Measurements from ENCODE around the gene MPZL3.
A peak's percentile ranks its signal among the peaks of the same experiment; 100 is the strongest.
"Not testable (repeated sequence)": the region's sequence is repeated elsewhere in the genome, so short reads cannot be mapped to it uniquely, and the experiment has no call there.

MPZL3 gene

DNA sequence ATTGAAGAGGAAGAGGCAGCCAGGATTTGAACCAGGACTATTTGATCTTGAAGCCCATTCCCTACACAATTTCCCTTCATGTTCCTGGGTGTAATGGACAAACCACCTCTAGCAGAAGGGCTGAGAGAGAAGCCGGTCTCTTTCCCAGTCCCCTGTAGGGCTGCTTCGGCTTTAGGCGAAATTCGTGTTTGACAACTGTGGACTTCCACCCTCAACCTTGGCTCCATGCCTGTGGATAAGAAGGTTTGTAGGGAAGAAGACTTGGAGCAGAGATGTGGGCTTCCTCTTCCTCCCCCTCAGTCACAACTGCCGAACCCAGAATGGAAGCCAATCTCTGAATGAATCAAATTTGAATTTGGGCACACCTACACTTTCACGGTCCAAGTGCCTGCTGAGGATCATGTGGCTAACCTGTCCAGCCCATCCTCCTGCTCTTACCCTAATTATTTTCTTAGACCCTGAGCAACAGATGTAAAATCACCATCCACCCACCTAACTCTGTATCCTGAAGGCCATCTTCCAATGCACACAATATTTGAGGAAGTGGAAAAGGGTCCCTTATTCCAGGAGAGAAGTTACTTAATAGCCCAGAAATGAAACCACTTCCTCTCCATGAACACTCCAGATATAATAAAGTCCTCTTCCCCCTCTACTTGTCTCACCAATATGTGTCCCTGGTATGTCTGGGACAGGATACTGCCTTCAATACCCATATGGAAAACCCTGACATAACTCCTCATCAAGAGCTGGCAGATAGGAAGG lies 65.6 kb downstream of the MPZL3 start:
- Histone ChIP-seq H3K9ac (ENCODE audit: low read length) (no peak overlapping the region), H3K4me2 (ENCODE audit: low read length) (no peak overlapping the region)
- TF ChIP-seq EZH2phosphoT487 (IDR thresholded peaks at IDR 0.05; ENCODE audit: low read depth), result no peak
- TF ChIP-seq, protein P1, sequence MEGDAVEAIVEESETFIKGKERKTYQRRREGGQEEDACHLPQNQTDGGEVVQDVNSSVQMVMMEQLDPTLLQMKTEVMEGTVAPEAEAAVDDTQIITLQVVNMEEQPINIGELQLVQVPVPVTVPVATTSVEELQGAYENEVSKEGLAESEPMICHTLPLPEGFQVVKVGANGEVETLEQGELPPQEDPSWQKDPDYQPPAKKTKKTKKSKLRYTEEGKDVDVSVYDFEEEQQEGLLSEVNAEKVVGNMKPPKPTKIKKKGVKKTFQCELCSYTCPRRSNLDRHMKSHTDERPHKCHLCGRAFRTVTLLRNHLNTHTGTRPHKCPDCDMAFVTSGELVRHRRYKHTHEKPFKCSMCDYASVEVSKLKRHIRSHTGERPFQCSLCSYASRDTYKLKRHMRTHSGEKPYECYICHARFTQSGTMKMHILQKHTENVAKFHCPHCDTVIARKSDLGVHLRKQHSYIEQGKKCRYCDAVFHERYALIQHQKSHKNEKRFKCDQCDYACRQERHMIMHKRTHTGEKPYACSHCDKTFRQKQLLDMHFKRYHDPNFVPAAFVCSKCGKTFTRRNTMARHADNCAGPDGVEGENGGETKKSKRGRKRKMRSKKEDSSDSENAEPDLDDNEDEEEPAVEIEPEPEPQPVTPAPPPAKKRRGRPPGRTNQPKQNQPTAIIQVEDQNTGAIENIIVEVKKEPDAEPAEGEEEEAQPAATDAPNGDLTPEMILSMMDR (IDR thresholded peaks at IDR 0.05; ENCODE audit: low read depth, low read length), result no peak

DNA sequence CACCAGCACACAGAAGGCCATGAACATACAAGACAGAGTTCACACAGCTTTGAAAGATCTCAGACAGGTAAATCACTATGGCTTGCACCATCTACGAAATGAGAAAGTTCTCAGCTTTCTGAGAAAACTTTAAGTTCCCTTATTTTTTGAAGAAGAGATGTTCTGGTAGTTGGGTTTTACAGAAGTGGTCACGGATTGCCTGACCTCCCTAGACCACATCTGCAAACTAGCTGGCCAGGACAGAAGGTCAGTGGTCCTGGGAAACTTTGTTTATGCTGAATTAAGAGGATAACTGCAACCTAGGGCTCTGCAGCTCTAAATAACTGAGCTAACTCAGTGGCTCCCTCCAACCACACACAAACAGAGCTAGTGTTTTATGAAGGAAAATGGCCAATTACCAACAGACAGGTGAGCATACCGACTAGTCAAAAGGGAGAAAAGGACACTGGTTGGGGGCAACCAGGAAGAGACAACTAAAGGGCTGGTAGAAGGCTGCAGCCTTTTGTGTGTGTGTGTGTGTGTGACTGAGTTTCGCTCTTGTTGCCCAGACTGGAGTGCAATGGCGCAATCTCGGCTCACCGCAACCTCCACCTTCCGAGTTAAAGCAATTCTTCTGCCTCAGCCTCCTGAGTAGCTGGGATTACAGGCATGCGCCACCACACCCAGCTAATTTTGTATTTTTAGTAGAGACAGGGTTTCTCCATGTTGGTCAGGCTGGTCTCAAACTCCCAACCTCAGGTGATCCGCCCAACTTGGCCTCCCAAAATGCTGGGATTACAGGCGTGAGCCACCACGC lies 67.2 kb downstream of the MPZL3 start:
- no peak overlapping the region for H3K4me3 ChIP-seq (ENCODE audit: low read length)
- H3K4me2 ChIP-seq (ENCODE audit: low read length), result no peak overlapping the region
- H3K9ac ChIP-seq (ENCODE audit: low read length), result no peak overlapping the region
- TF ChIP-seq, protein P1 (IDR thresholded peaks at IDR 0.05; ENCODE audit: low read depth, low read length), result no peak
- no peak overlapping the region for H3K27ac ChIP-seq (ENCODE audit: low read length)
- no peaks in the 10 kb centered on the region for H3K79me2 ChIP-seq (ENCODE audit: low read length)
- peaks cover 7% of the 10 kb centered on the region for H3K4me1 ChIP-seq (ENCODE audit: low read length)
- H3K27me3 ChIP-seq (ENCODE audit: low read depth, low read length), result peaks cover 4% of the 10 kb centered on the region; the same call in 1 of the 2 replicates
- no peaks in the 10 kb centered on the region for H4K20me1 ChIP-seq (ENCODE audit: insufficient read depth, low read length)
- H3K36me3 ChIP-seq (replicated peaks; ENCODE audit: low read depth, low read length), result no peaks in the 10 kb centered on the region
- H3K9me3 ChIP-seq (ENCODE audit: insufficient read depth, low read length), result no peaks in the 10 kb centered on the region
- H2AFZ ChIP-seq (ENCODE audit: low read depth, low read length), result no peak overlapping the region

More for the DNA sequence above, 65.6 kb downstream of the MPZL3 start:
- Histone ChIP-seq H4K20me1 (ENCODE audit: insufficient read depth, low read length) (no peaks in the 10 kb centered on the region), H3K9me3 (ENCODE audit: insufficient read depth, low read length) (no peaks in the 10 kb centered on the region), H3K27ac (ENCODE audit: low read length) (no peak overlapping the region), H2AFZ (ENCODE audit: low read depth, low read length) (no peak overlapping the region), H3K27me3 (ENCODE audit: low read depth, low read length) (peaks cover 4% of the 10 kb centered on the region; the same call in 1 of the 2 replicates), H3K4me3 (ENCODE audit: low read length) (no peak overlapping the region), H3K4me1 (ENCODE audit: low read length) (no peaks in the 10 kb centered on the region), H3K36me3 (replicated peaks; ENCODE audit: low read depth, low read length) (no peaks in the 10 kb centered on the region), H3K79me2 (ENCODE audit: low read length) (no peaks in the 10 kb centered on the region)

DNA sequence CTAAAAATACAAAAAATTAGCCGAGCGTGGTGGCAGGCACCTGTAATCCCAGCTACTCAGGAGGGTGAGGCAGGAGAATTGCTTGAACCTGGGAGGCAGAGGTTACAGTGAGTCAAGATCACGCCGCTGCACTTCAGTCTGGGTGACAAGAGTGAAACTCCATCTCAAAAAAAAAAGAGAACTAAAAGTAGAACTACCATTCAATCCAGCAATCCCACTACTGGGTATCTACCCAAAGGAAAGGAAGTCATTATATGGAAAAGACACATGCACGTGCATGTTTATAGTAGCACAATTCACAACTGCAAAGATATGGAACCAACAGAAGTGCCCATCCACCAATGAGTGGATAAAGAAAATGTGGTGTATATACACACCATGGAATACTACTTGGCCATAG lies 68.5 kb downstream of the MPZL3 start:
- not testable (repeated sequence) for H3K9me3 ChIP-seq (ENCODE audit: insufficient read depth, low read length); H3K79me2 ChIP-seq (ENCODE audit: low read length); H3K9ac ChIP-seq (ENCODE audit: low read length); H2AFZ ChIP-seq (ENCODE audit: low read depth, low read length); H3K4me2 ChIP-seq (ENCODE audit: low read length); H3K4me3 ChIP-seq (ENCODE audit: low read length); H3K27ac ChIP-seq (ENCODE audit: low read length); H4K20me1 ChIP-seq (ENCODE audit: insufficient read depth, low read length); H3K36me3 ChIP-seq (replicated peaks; ENCODE audit: low read depth, low read length); H3K27me3 ChIP-seq (ENCODE audit: low read depth, low read length)
- peaks cover 12% of the 10 kb centered on the region for H3K4me1 ChIP-seq (ENCODE audit: low read length)

DNA sequence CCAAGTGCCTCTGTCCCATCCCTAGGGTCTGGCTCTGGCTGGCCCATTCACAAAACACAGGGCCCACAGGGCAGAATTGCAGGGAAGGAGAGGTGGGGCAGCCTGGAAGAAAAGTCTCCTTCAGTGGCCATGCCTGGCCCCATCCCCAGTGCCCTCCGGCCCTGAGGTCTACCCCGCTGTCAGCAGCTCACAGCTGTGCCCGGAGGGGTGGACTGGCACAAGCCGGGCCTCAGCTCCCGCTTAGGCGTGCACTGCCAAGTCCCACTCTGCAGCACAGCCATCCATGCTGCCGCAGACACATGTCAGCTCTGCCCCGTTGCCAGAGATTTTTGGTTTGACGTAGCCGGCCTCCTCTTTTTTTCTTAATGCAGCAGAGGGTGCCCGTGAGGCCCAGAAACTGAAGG lies 71.9 kb downstream of the MPZL3 start:
- no peak for TF ChIP-seq EZH2phosphoT487 (IDR thresholded peaks at IDR 0.05; ENCODE audit: low read depth)
- TF ChIP-seq, protein P1 (IDR thresholded peaks at IDR 0.05; ENCODE audit: low read depth, low read length), result peak; percentile 20; the same call in 1 of the 2 replicates
- H4K20me1 ChIP-seq (ENCODE audit: insufficient read depth, low read length), result no peaks in the 10 kb centered on the region
- no peaks in the 10 kb centered on the region for H3K79me2 ChIP-seq (ENCODE audit: low read length)
- H3K27me3 ChIP-seq (ENCODE audit: low read depth, low read length), result no peaks in the 10 kb centered on the region
- peak overlapping the region; percentile 88 for H3K4me2 ChIP-seq (ENCODE audit: low read length)
- peak overlapping the region; percentile 46 for H3K9ac ChIP-seq (ENCODE audit: low read length)
- peak overlapping the region; percentile 70 for H3K4me3 ChIP-seq (ENCODE audit: low read length)
- H2AFZ ChIP-seq (ENCODE audit: low read depth, low read length), result peak overlapping the region; percentile 88
- H3K4me1 ChIP-seq (ENCODE audit: low read length), result peaks cover 23% of the 10 kb centered on the region
- H3K27ac ChIP-seq (ENCODE audit: low read length), result no peak overlapping the region
- H3K36me3 ChIP-seq (replicated peaks; ENCODE audit: low read depth, low read length), result no peaks in the 10 kb centered on the region
- H3K9me3 ChIP-seq (ENCODE audit: insufficient read depth, low read length), result no peaks in the 10 kb centered on the region

All from OCI-LY3 (cell line).